Measurements from ENCODE around the gene TUSC2. TPM values are rescaled to one million over a fixed set of nuclear protein-coding genes. Genes with fewer than 3 reads are reported as not detected.
A peak's percentile ranks its signal among the peaks of the same experiment; 100 is the strongest.

The TUSC2 gene
- total and polyA plus RNA-seq, 9 of the 15 experiments (the other 6 are each of a cell fraction or from before 2014, with no cell fraction given): 2.8 to 67.5 (median 25.8) TPM

DNA sequence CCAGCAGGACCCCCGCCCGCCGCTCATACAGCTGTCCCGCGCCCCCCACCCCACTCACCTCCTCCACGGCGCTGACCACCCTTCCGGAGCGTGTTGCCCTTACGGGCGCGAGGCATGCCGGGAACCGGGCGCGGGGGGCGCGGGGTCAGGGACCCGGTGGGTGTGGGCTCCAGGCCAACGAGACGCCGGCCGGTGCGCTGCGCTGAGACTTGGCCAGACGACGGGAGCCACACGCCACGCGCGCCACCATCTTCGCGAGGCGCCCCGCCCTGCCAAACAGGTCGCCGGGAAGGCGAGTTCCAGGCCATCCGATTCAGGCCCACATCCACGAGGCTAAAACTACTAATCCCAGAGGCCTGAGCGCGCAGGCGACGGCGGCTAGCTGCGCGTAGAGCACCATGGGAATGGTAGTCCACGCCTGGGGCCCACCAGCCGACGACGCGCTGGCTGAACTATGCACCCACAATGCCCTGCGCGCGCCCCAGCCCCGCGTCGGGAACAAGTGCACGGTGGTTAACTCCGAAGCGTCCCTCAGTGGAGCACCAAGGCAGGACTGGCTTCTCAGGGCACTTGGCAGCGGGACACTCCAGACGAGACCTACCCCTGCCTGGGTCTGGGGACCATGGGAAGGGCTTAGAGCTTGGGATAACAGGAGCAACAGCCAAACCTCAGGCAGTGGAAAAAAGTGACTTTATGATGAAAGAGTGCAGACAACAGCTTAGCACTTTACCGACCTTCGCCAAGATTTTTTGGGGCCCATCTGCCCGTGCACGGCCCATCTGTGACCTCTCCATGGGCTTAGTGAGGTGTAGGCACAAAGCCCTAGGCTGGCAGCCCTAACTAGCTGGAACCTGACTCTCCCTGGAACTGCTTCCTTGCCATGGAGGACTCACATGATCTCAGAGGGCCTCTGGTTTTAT lies 35.6 kb downstream of the TUSC2 start, which contains the start of gene IFRD2 (continued):
- TF ChIP-seq ZNF592 (IDR thresholded peaks at IDR 0.05) (peak; percentile 97), BDP1 (IDR thresholded peaks at IDR 0.05; ENCODE audit: insufficient read depth, insufficient read length) (no peak), DIDO1 (tag; IDR thresholded peaks at IDR 0.05; ENCODE audit: low read depth) (peak; percentile 67; the same call in 1 of the 2 replicates), PRMT5 (CRISPR knock-in tag; IDR thresholded peaks at IDR 0.05) (no peak), NR2C1 (IDR thresholded peaks at IDR 0.05) (peak; percentile 78), NR2C1 (tag; IDR thresholded peaks at IDR 0.05) (peak; percentile 92), TAF9B (IDR thresholded peaks at IDR 0.05; ENCODE audit: partially characterized antibody) (peak; percentile 15), PHB (CRISPR knock-in tag; IDR thresholded peaks at IDR 0.05) (no peak), GABPB2 (CRISPR knock-in tag; conservative IDR thresholded peaks at IDR 0.05) (no peak), PCBP1 (IDR thresholded peaks at IDR 0.05; ENCODE audit: low read depth, low read length, poor library complexity, severe bottlenecking) (no peak), SMAD1 (IDR thresholded peaks at IDR 0.05; ENCODE audit: low read depth, low read length, partially characterized antibody) (no peak), TRIM28 (IDR thresholded peaks at IDR 0.05) (no peak), MAX (CRISPR knock-in tag; IDR thresholded peaks at IDR 0.05) (peak; percentile 95), TCF15 (CRISPR knock-in tag; IDR thresholded peaks at IDR 0.05) (no peak), ARID3A (IDR thresholded peaks at IDR 0.05; ENCODE audit: borderline replicate concordance, low read depth, low read length) (no peak), STAT5A (IDR thresholded peaks at IDR 0.05; ENCODE audit: borderline replicate concordance, low read length) (no peak; the same call in 1 of the 2 replicates), ATF1 (CRISPR knock-in tag; IDR thresholded peaks at IDR 0.05) (0 out of 2 replicates have a peak, but pooled peaks have one; percentile 37), ATF1 (tag; IDR thresholded peaks at IDR 0.05) (peak; percentile 97), ZNF766 (CRISPR knock-in tag; conservative IDR thresholded peaks at IDR 0.05) (peak; percentile 98), TSC22D4 (tag; IDR thresholded peaks at IDR 0.05) (no peak)
- TF ChIP-seq, protein P1, sequence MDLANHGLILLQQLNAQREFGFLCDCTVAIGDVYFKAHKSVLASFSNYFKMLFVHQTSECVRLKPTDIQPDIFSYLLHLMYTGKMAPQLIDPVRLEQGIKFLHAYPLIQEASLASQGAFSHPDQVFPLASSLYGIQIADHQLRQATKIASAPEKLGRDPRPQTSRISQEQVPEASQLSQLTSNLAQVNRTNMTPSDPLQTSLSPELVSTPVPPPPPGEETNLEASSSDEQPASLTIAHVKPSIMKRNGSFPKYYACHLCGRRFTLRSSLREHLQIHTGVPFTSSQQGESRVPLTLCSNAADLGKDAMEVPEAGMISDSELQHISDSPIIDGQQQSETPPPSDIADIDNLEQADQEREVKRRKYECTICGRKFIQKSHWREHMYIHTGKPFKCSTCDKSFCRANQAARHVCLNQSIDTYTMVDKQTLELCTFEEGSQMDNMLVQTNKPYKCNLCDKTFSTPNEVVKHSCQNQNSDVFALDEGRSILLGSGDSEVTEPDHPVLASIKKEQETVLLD (IDR thresholded peaks at IDR 0.05): peak; percentile 25; the same call in 1 of the 2 replicates
